HG03469 (cell line): Measurements from ENCODE around the gene UNC13C.
"Not testable (repeated sequence)": the region's sequence is repeated elsewhere in the genome, so short reads cannot be mapped to it uniquely, and the experiment has no call there.

ENCODE experiments used
- ATAC-seq: cut with Tn5 transposase; IDR thresholded peaks from one replicate; pipeline ENCODE4 v1.9.1; 2021; ENCODE audit warnings: mild to moderate bottlenecking, moderate library complexity, moderate number of reproducible peaks; ENCODE audit not compliant: unreplicated experiment

The UNC13C gene

DNA sequence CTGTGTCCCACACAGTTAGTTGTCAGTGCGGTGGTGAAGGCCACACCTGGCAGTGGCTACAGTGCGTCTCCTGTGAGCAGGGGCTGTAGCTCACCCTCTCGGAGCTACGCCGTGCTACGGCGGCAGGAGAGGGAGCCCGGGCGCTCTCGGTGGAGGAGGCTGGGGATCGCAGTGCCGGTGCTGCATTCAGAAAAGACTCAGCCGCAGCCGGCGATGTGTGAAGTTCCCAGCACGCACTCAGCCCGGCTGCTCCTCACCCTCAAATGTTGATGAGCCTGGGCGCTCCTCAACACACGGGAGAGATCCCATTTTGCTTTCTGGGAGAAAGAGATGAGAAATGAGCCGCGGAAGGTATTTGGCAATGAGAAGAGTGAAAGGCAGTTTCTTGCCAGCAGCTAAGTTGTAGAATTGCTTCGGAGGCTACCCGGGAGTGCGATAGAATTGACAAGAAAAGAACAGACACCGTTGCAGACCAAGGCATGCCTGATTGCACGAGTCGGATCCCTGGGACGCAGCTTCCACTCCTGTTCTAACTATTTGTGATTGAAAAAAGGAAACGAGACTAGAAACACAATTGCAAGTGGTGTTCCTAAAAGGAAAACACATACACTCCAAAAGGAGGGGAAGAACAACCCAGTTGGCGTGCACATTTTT lies at the start of gene UNC13C:
Gene UNC13C (plus strand): TSS at position 189 of the 654 bp plus-strand sequence. CDS start 34,463 bp downstream, outside the sequence.
- no peak for ATAC-seq

DNA sequence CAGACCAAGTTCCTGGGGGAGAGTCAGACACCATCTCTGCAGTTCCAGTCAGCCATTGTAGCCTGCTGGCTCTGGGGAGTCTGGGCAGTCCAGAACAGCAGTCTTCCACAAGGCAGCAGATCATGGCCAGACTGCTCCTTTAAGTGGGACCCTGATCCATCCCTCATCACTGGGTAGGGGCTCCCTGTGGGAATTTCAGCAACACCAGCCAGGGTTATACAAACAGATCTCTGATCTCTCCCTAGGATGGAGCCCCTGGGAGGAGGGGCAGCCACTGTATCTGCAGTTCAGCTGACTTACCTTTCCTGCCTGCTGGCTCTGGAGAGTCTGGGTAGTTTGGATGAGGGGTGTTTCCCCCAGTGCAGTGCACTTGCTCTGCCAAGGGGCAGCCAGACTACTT lies 42.1 kb upstream of the UNC13C start:
- ATAC-seq = no peak

DNA sequence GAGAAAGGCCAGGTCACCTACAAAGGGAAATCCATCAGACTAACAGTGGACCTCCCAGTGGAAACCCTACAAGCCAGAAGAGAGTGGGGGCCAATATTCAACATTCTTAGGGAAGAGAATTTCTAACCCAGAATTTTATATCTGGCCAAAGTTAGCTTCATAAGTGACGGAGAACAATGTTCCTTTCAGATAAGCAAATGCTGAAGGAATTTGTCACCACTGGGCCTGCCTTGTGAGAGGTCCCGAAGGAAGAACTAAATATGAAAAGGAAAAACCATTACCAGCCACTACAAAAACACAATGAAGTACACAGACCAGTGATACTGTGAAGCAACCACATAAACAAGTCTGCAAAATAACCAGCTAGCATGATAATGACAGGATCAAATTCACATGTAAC lies 40.6 kb upstream of the UNC13C start:
- not testable (repeated sequence) for ATAC-seq

DNA sequence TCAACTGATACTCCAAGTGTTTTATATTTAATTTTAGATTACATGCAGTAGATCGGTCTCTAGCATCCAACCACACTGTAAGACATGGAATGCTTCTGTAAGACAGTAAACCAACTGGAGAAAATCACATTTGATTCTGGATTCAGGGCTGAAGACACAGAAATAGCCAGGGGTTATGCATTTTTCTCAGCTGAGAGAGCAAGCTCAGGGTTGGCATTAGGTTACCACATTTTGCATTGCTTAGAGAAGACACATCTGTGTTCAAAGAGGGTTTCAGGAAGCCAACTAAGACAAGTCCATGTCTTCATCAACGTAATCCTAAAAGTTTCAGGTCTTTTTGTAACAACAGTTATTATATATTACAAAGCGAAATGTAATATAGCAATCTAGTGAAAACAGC lies 27.7 kb upstream of the UNC13C start:
- no peak for ATAC-seq

DNA sequence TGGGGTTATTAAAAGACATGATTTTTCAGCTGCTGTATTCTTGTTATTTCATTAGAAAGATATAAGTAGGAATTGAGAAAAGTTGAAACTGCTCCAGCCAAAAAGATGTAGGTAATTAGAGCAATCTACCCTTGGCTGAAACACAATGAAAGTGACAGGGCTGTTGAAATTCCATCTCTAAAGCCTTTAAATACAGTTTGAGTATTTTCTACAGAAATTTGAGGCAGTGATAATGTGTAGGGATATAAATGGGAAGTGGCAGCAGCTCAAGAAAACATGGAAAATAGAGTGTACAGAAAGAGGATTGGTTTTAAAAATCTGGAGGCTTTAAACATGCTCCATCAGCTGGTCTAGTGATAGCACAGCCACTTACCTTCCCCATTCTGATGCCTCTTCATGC lies 22.8 kb upstream of the UNC13C start:
- no peak for ATAC-seq

DNA sequence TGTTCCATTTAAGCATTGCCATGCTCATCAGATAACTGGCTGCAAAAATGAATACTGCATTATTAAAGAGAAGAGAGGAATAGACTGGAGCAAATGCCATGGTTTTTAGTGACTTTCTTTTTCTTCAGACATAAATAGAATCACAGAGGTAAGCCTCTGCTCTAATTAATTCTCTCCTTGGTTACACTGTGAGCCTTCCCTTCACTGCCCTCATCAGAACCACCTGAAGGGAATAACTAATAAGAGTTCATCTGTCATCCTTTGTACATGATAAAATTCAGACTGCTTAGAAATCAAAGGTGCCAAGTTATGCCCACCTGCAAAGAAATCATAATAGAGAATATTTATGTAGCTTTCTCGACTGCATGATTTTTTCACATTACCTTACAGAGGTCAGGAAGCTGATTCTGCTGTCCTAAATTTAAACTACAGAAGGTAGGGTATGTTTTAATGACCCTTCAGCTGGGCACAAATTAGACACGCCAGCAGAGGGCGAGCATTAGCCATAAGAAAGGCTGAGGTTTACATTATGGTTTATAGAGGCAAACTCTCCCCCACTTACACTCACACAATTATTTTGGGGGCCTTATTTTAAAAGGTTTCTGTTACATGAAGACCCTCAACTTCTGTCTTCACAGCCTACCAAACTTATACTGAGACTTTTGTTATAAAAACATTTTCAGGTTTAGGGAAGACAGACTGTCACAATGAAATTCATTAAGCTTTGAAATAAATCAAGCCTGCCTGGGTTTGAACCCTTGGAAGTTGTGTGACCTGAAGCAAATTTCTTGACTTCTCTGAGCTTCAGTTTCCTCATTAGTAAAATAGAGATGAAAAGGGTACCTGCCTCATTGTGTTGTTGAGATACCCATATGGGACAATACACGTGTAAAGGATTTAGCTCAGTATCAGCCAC lies 15.3 kb upstream of the UNC13C start:
- no peak for ATAC-seq

DNA sequence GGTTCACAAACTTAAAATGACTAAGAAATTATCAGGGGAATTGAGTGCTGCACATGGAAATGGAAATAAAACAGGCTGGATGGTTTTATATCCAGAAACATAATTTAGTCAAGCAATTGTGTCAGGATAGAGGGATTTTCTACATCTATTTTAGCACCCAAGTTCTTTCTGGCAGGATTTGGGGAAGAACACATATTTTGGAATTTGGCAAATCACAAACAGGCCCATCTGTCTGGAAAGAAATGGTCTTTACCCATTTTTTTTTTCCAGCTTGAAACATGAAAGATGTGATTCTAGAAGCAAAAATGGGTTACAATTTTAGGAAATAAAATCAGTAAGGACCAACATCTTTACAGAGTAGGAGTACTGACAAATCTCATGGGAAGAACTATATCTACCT lies 14.4 kb upstream of the UNC13C start:
- ATAC-seq = no peak

DNA sequence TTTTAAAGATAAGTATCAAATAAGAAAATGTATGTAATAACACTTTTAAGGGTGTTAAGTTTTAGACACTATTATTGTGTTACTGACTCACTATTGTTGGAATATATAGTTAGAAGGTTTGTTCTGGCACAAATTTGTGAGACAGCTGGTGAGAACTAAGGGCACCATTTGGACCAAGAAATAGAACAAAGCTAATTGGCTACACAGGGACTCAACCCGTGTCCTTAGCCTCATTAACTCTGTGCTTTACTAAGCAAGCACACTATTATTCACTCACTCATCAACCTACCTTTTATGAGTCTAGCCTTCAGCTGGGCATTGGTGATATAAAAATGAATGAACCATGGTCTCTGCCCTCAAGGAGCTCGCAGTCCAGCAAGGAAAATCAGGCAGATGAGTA lies 4.1 kb upstream of the UNC13C start:
- no peak for ATAC-seq

DNA sequence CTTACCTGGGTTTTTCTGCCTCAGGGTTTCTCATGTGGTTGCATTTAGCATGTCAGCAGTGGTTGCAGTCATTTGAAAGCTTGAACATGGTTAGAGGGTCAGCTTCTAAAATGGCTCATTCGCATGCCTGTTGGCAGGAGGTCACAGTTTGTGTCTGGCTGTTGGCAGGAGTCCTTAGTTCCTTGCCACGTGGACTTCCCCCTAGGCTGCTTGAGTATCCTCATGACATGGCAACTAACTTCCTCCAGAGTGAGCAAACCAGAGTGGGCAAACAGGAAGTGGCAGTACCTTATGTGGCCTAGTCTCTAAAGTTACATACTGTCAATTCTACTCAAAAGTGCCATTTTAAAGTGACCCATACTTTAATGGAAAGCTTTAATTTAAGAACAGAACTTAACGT lies 3.4 kb upstream of the UNC13C start:
- ATAC-seq = no peak

DNA sequence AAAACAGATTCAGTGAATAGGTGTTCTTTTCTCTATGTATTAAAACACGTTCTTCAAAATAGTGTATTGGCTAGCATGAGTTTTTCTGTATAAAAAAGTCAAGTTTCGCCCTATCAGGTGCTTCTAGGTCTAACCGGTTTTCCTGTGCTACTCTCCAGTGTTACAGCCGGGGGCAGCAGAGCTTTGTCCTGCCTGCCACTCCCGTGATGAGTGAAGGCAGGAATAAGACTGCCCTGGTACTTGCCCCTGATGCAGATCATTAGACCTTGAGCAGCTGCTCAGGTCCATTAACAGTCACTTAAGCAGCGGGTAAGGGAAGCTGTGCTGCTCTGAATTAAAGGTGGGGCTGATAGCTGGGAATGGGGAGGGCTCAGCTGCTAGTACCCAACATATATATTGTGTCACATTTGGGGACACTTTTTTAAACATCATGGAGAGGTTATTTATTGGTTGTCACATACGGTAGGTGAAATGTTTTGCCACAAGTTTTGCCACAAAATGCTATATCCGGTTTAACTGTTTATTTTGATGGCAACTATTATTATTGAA lies 1.3 kb upstream of the UNC13C start:
- no peak for ATAC-seq

DNA sequence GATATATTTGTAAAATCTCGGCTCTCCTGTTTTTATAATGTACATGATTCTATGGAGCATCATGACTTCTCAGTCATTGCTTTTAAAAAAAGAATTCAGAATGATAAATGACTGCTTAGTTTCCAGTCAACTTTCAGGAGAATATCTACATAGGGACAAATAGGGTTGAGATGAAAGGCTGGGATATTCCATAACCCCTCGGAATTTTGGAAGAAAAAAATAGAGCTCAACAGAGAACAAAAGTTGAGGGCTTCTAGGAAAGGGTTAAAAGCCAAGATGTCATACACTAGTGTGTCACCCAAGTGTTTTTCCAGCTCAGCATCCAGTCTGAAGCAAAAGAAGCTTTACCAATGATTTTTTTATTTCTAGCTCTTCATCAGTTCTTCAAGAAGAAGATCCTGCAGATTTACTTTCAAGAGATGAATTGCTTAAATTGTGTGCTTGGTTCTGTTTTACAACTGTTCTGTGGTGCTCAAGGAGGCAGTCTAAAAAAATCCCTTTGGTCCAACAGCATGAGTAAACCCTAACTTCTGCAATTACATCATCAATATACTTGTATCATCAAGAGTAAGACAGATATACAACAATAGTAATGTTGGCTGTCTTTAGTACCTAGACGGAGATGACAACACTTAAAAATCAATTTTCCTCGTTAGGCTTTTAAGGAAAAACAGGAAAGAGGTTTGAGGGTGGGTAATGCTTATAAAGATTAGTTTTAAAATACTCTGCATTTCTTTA lies 979 bp downstream of the UNC13C start:
- ATAC-seq = no peak

DNA sequence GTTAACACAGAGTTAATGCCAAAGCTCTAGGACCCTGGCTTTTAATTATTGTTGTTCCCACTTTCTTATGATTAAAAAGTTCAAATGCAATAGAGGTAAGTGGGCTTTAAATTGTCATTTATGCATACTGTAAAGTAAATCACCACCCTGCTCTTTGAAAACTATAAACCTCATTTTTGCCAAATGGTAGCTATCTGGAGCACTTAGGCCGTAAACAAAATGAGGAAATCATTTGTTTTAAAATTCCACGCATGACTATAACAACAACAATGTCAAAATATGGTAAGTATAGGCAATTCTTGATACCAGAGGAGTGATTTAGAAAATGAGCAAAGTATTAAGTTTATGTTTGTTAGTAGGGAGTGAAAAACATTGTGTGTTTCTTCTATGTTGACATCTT lies 1.8 kb downstream of the UNC13C start:
- no peak for ATAC-seq

DNA sequence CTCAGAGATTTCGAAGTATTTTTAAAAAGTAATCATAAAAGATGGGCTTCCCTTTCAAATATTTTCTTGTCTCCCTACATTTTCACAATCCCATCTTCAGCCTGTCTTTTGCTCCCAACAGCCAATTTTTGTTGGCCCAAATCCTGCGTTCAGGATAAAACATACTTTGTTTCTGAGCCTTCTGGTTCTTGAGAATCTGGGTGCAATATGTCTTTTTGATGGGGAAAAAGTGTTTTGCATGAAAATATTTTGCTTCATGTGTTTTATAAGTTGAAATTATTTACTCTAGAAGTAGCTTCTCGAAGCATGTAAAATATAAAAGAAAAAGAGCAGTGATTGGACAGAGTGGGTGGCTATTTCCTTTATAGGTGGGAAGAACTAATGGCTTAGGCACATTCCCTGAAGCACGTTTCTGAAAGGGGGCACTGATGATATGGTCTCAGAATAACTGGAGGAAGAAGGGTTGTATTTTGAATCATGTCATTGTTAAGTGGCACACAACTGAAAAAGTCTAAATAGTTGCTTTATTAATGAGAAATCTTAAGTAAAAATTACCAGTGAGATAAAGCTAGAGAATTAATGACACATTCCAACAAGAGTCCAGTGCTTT lies 3.9 kb downstream of the UNC13C start:
- ATAC-seq = no peak

DNA sequence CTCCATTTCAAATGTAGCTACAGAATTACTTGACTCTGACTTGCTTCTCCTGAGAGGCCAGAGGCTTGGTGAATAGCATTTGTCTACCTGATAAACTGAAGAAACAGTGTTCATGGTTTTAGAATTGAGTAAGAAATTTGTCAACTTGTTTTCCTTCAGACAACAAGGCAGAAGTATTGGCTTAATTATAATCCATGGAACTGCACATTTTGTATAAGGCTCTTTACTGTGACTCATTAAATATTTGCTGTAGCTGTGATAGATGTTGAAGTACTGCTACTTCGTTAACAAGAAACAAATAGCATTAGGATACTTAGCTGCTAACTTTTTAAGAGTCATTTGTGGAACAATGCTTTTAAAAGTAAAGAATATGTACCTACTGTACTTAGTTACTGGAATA lies 4.6 kb downstream of the UNC13C start:
- ATAC-seq = no peak

DNA sequence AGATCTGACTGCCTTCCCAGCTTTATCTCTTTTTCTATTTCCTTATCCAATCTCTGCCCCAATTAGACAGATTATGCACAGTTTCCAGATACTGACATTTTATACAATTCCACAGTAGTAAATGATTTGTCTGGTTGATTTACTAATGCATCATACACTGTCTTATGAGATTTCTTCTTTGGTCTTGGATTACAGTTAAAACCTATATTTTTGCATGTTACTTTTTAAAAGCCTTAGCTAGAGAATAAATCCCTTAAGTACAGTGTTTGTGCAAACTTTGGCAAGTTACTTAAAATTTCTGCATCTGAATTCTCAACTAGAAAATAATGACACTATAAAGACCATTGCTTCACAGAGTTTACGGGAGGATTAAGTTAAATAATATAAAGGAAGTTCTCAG lies 6.0 kb downstream of the UNC13C start:
- no peak for ATAC-seq

DNA sequence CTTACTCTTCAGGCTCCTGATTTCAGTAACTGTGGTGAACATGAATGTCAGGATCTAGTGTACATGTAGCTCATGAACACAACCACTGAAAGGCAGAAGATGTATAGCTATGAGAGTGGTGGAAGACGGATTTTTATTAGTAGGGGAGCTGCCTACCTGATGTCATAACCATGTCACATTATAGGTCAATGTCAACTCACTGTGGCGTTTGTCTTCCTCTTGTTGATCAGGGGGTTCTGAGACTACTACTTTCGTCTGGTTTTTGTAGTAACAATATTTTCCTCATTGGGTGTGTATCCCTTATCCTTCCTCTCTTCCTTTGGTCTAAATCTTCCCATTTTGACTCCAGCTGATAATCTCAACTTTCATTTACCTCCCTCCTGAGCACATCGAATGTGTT lies 7.3 kb downstream of the UNC13C start:
- ATAC-seq = no peak

DNA sequence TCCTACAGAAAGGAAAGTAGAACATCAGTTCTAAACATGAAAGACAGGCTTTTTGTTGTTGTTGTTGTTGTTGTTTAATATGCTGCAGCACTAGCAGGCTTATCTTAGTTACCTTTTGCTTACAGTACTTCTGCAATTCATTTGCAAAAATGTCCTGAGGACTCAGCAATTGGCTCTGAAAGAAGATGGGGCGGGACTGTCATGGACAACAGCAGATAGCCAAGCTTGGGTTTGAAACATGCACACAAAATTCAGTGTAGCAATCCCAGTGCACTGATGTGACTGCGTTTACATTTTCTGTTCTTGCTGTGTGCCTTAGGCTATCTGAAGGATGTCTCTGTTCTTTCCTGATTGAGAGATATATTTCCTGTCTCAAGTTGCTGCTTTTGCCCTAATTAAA lies 9.2 kb downstream of the UNC13C start:
- ATAC-seq = no peak

DNA sequence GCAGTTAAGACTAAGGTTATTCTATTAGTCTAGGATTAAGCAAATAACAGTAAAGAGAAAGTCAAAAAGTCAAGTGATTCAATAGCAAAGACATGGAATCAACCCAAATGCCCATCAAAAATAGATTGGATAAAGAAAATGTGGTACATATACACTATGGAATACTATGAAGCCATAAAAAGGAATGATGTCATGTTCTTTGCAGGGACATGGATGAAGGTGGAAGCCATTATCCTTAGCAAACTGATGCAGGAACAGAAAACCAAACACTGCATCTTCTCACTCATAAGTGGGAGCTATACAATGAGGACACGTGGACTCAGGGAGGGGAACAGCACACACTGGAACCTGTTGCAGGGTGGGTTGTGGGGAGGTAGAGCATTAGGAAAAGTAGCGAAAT lies 29.0 kb downstream of the UNC13C start:
- no peak for ATAC-seq

DNA sequence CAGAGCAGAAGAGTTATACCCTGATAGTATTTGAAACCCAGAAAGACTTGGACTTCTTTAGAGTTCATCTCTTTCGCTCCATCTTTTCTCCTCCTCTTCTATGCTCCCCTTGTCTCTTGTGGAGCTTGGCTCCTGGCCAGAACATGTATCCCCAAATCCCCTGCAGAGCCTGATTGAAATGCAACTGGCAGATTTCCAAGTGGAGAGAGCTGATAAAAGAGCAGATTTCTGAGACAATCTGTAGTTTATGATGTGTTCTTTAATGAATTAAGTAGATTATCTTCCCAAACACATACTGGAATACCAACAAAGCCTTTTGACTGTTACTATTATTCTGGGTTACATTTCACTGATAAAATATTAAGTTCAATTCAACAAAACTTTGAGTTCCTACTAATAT lies 33.4 kb downstream of the UNC13C start:
- no peak for ATAC-seq

DNA sequence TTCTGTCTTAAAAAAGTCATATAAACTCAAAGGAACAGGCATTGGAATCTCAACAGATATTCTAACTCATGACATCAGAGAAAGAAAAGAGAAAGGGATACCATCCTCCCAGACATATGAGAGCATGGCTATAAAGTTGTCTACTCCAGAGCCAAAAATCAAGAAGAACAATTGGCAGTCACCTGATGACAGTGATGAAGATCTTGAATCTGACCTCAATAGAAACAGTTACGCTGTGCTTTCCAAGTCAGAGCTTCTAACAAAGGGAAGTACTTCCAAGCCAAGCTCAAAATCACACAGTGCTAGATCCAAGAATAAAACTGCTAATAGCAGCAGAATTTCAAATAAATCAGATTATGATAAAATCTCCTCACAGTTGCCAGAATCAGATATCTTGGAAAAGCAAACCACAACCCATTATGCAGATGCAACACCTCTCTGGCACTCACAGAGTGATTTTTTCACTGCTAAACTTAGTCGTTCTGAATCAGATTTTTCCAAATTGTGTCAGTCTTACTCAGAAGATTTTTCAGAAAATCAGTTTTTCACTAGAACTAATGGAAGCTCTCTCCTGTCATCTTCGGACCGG lies 35.9 kb downstream of the UNC13C start:
- no peak for ATAC-seq

DNA sequence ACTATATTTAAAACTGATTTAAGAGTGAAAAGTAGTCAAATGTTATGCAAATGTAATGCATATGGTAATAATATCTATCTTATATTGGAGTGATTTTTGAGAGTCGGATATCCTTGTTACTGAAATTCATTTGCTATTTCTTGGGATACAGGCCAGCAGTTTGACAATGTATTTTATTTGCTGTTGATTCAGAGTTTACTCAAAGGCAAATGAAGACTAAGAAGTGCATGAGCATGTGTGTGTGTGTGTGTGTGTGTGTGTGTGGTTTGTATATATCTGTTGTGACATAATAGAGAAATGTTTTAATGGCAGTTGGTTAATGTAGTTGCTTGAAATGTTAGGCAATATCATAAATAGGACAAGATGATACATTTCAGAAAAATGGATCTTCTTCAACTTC lies 39.0 kb downstream of the UNC13C start:
- ATAC-seq = no peak
